Chondrocyte (in vitro differentiated cells): ENCODE data around the gene IRAK1. TPM values are rescaled to one million over a fixed set of nuclear protein-coding genes. Genes with fewer than 3 reads are reported as not detected.
"Not testable (repeated sequence)": the region's sequence is repeated elsewhere in the genome, so short reads cannot be mapped to it uniquely, and the experiment has no call there.

Experiments used
- DNase-seq: peaks from one replicate; pipeline ENCODE4 v3.0.0; 2021; ENCODE audit warnings: mixed read lengths, low spot score
- H3K27ac Mint-ChIP-seq: one replicate; pipeline ENCODE4 v1.8.0; 2021; ENCODE audit warnings: mild to moderate bottlenecking, moderate library complexity, mixed read lengths; ENCODE audit not compliant: unreplicated experiment
- H3K27me3 Mint-ChIP-seq: 2 replicates; pipeline ENCODE4 v1.8.0; 2021; ENCODE audit warnings: low read depth, mixed read lengths
- H3K36me3 Mint-ChIP-seq: 2 replicates; pipeline ENCODE4 v1.8.0; 2021; ENCODE audit warnings: low read depth, mixed read lengths
- H3K4me1 Mint-ChIP-seq: 2 replicates; pipeline ENCODE4 v1.8.0; 2021; ENCODE audit warnings: low read depth, mild to moderate bottlenecking, mixed read lengths
- H3K4me3 Mint-ChIP-seq: one replicate; pipeline ENCODE4 v1.8.0; 2021; ENCODE audit warnings: mild to moderate bottlenecking, moderate library complexity, mixed read lengths; ENCODE audit not compliant: unreplicated experiment
- H3K9me3 Mint-ChIP-seq: 2 replicates; pipeline ENCODE4 v1.8.0; 2021; ENCODE audit warnings: low read depth, mixed read lengths
- CTCF ChIP-seq: fragments of 200-600 bp; sonication (generic); IDR thresholded peaks from 2 replicates; pipeline ENCODE4 v1.5.0; 2021; ENCODE audit warnings: antibody characterized with exemption, mild to moderate bottlenecking, moderate library complexity
- total RNA-seq: library from RNA; stranded (reverse); gene quantifications from 3 replicates; pipeline ENCODE4 v1.2.1, GENCODE V29; 2021

IRAK1 gene
- total RNA-seq, 1 donor from 2014 or later, result 104 TPM

GRCh38 chrX:154004315-154004714 lies 15.4 kb downstream of the IRAK1 start:
- Mint-ChIP-seq H3K4me3 (no peak overlapping the region), H3K9me3 (no peaks in the 10 kb centered on the region), H3K4me1 (peaks cover 11% of the 10 kb centered on the region), H3K27me3 (no peaks in the 10 kb centered on the region), H3K27ac (peak overlapping the region; percentile 57), H3K36me3 (peaks cover 4% of the 10 kb centered on the region)
- no peak for TF ChIP-seq CTCF
- DNase-seq, result no peak

GRCh38 chrX:154002215-154002719 lies 17.4 kb downstream of the IRAK1 start:
- Mint-ChIP-seq H3K27me3 (no peaks in the 10 kb centered on the region), H3K36me3 (no peaks in the 10 kb centered on the region), H3K27ac (peak overlapping the region; percentile 52), H3K9me3 (no peaks in the 10 kb centered on the region), H3K4me1 (peaks cover 11% of the 10 kb centered on the region), H3K4me3 (no peak overlapping the region)
- no peak for TF ChIP-seq CTCF
- no peak for DNase-seq

- Mint-ChIP-seq H3K27me3 (no peaks in the 10 kb centered on the region), H3K27ac (no peak overlapping the region), H3K36me3 (no peaks in the 10 kb centered on the region), H3K4me3 (no peak overlapping the region), H3K4me1 (peaks cover 11% of the 10 kb centered on the region), H3K9me3 (no peaks in the 10 kb centered on the region)
- DNase-seq, result no peak
- no peak for TF ChIP-seq CTCF
Observed at GRCh38 chrX:154000051-154000450, 19.7 kb downstream of the IRAK1 start.

GRCh38 chrX:153999359-154000037 lies 20.2 kb downstream of the IRAK1 start:
- Mint-ChIP-seq H3K4me3 (no peak overlapping the region), H3K36me3 (no peaks in the 10 kb centered on the region), H3K4me1 (peaks cover 11% of the 10 kb centered on the region), H3K27me3 (no peaks in the 10 kb centered on the region), H3K9me3 (no peaks in the 10 kb centered on the region), H3K27ac (no peak overlapping the region)
- DNase-seq, result no peak
- no peak for TF ChIP-seq CTCF

GRCh38 chrX:153995504-153995903 lies 24.2 kb downstream of the IRAK1 start:
- H3K9me3 Mint-ChIP-seq, result no peaks in the 10 kb centered on the region
- H3K27me3 Mint-ChIP-seq, result no peaks in the 10 kb centered on the region
- H3K36me3 Mint-ChIP-seq, result no peaks in the 10 kb centered on the region
- no peak for DNase-seq
- H3K27ac Mint-ChIP-seq, result no peak overlapping the region
- no peaks in the 10 kb centered on the region for H3K4me1 Mint-ChIP-seq
- H3K4me3 Mint-ChIP-seq, result no peak overlapping the region
- TF ChIP-seq CTCF, result no peak

GRCh38 chrX:153994398-153994797 lies 25.3 kb downstream of the IRAK1 start:
- not testable (repeated sequence) for H3K4me1 Mint-ChIP-seq, DNase-seq, H3K4me3 Mint-ChIP-seq, H3K9me3 Mint-ChIP-seq, H3K27me3 Mint-ChIP-seq, H3K27ac Mint-ChIP-seq, H3K36me3 Mint-ChIP-seq
